ENCODE results near the gene PDSS1.

Gene PDSS1

GRCh38 chr10:26725837-26726727 is 28.6 kb downstream of the PDSS1 start:
- no peak overlapping the region for H3K27ac ChIP-seq (ENCODE audit: poor library complexity, severe bottlenecking)
- peak; percentile 89 for TF ChIP-seq CTCF (IDR thresholded peaks at IDR 0.05; ENCODE audit: poor library complexity, severe bottlenecking)
- no peaks in the 10 kb centered on the region for H3K27me3 ChIP-seq (ENCODE audit: insufficient read depth, poor library complexity, severe bottlenecking)
- DNase-seq (ENCODE audit: low spot score): no peak
- no peaks in the 10 kb centered on the region for H3K9me3 ChIP-seq (ENCODE audit: severe bottlenecking)
- H3K4me3 ChIP-seq (ENCODE audit: severe bottlenecking): no peak overlapping the region
- H3K4me1 ChIP-seq (ENCODE audit: insufficient read depth, poor library complexity, severe bottlenecking): no peaks in the 10 kb centered on the region
- ATAC-seq (ENCODE audit: low read depth): peak; percentile 64
- peaks cover 84% of the 10 kb centered on the region for H3K36me3 ChIP-seq (ENCODE audit: low read depth)

GRCh38 chr10:26727005-26727404 is 29.5 kb downstream of the PDSS1 start:
- TF ChIP-seq CTCF (IDR thresholded peaks at IDR 0.05; ENCODE audit: poor library complexity, severe bottlenecking): no peak
- no peaks in the 10 kb centered on the region for H3K9me3 ChIP-seq (ENCODE audit: severe bottlenecking)
- DNase-seq (ENCODE audit: low spot score): no peak
- H3K4me3 ChIP-seq (ENCODE audit: severe bottlenecking): no peak overlapping the region
- H3K27ac ChIP-seq (ENCODE audit: poor library complexity, severe bottlenecking): no peak overlapping the region
- H3K36me3 ChIP-seq (ENCODE audit: low read depth): peaks cover 83% of the 10 kb centered on the region
- H3K4me1 ChIP-seq (ENCODE audit: insufficient read depth, poor library complexity, severe bottlenecking): no peaks in the 10 kb centered on the region
- no peaks in the 10 kb centered on the region for H3K27me3 ChIP-seq (ENCODE audit: insufficient read depth, poor library complexity, severe bottlenecking)
- no peak for ATAC-seq (ENCODE audit: low read depth)

- ATAC-seq (ENCODE audit: low read depth) (no peak), DNase-seq (ENCODE audit: low spot score) (no peak)
- H3K36me3 ChIP-seq (ENCODE audit: low read depth): peaks cover 89% of the 10 kb centered on the region
- H3K27me3 ChIP-seq (ENCODE audit: insufficient read depth, poor library complexity, severe bottlenecking): no peaks in the 10 kb centered on the region
- H3K4me3 ChIP-seq (ENCODE audit: severe bottlenecking): no peak overlapping the region
- no peaks in the 10 kb centered on the region for H3K4me1 ChIP-seq (ENCODE audit: insufficient read depth, poor library complexity, severe bottlenecking)
- no peak overlapping the region for H3K27ac ChIP-seq (ENCODE audit: poor library complexity, severe bottlenecking)
- no peak for TF ChIP-seq CTCF (IDR thresholded peaks at IDR 0.05; ENCODE audit: poor library complexity, severe bottlenecking)
- no peaks in the 10 kb centered on the region for H3K9me3 ChIP-seq (ENCODE audit: severe bottlenecking)
Measured at GRCh38 chr10:26728957-26729356, 31.5 kb downstream of the PDSS1 start.

- Histone ChIP-seq H3K4me1 (ENCODE audit: insufficient read depth, poor library complexity, severe bottlenecking) (no peaks in the 10 kb centered on the region), H3K27ac (ENCODE audit: poor library complexity, severe bottlenecking) (no peak overlapping the region), H3K9me3 (ENCODE audit: severe bottlenecking) (no peaks in the 10 kb centered on the region), H3K4me3 (ENCODE audit: severe bottlenecking) (no peak overlapping the region), H3K36me3 (ENCODE audit: low read depth) (peaks cover 89% of the 10 kb centered on the region), H3K27me3 (ENCODE audit: insufficient read depth, poor library complexity, severe bottlenecking) (no peaks in the 10 kb centered on the region)
- DNase-seq (ENCODE audit: low spot score) (no peak), ATAC-seq (ENCODE audit: low read depth) (no peak)
- TF ChIP-seq CTCF (IDR thresholded peaks at IDR 0.05; ENCODE audit: poor library complexity, severe bottlenecking): no peak
Measured at GRCh38 chr10:26729395-26729794, 31.9 kb downstream of the PDSS1 start.

- DNase-seq (ENCODE audit: low spot score) (no peak), ATAC-seq (ENCODE audit: low read depth) (no peak)
- Histone ChIP-seq H3K27me3 (ENCODE audit: insufficient read depth, poor library complexity, severe bottlenecking) (no peaks in the 10 kb centered on the region), H3K4me3 (ENCODE audit: severe bottlenecking) (no peak overlapping the region), H3K27ac (ENCODE audit: poor library complexity, severe bottlenecking) (no peak overlapping the region), H3K36me3 (ENCODE audit: low read depth) (peaks cover 89% of the 10 kb centered on the region), H3K4me1 (ENCODE audit: insufficient read depth, poor library complexity, severe bottlenecking) (no peaks in the 10 kb centered on the region), H3K9me3 (ENCODE audit: severe bottlenecking) (no peaks in the 10 kb centered on the region)
- TF ChIP-seq CTCF (IDR thresholded peaks at IDR 0.05; ENCODE audit: poor library complexity, severe bottlenecking): no peak
Measured at GRCh38 chr10:26730552-26730951, 33.1 kb downstream of the PDSS1 start.
